ENCODE measurements around the gene LRRK1. TPM values are rescaled to one million over a fixed set of nuclear protein-coding genes. Genes with fewer than 3 reads are reported as not detected.

Gene LRRK1
- total RNA-seq, 1 donor from 2014 or later, result 105 TPM

DNA sequence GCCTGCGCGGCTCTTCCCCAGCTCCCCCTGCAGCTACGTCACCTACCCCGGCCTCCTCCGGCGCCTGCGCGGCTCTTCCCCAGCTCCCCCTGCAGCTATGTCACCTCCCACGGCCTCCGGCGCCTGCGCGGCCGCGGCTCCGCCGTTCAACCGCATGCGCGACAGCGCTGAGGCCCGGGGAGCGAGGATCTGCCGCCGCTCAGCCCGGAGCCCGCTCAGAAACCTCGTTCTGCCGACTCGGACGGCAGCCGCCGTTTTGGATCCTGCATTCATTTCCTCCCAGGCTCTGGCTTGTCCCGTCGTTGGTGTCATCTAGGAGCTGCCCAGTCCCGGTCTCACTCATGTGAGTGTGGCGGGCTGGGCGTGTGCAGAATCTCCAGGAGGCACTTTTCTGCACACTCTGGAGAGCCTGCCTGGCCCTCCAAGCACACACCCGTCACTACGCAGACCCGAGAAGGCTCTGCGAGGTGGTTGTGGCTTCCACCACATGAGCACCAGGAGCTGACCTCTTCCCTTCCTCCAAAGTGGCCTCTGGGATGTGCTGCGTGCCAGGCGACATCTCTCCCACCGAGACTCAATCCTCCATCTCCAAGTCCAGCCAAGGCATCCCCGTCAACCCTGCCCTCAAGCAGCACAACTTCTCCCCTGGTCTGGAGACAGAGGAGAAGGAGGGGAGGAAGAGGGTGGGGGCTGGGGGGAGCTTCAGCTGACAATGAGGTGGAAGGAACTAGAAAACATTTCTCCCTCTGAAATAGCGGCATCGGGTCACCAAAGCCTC is 167.4 kb downstream of the LRRK1 start:
- intact Hi-C loops (cut with DNase I), result no loop called here
- H3K36me3 ChIP-seq, result no peaks in the 10 kb centered on the region
- no peaks in the 10 kb centered on the region for H3K27me3 ChIP-seq
- TF ChIP-seq, protein P1, sequence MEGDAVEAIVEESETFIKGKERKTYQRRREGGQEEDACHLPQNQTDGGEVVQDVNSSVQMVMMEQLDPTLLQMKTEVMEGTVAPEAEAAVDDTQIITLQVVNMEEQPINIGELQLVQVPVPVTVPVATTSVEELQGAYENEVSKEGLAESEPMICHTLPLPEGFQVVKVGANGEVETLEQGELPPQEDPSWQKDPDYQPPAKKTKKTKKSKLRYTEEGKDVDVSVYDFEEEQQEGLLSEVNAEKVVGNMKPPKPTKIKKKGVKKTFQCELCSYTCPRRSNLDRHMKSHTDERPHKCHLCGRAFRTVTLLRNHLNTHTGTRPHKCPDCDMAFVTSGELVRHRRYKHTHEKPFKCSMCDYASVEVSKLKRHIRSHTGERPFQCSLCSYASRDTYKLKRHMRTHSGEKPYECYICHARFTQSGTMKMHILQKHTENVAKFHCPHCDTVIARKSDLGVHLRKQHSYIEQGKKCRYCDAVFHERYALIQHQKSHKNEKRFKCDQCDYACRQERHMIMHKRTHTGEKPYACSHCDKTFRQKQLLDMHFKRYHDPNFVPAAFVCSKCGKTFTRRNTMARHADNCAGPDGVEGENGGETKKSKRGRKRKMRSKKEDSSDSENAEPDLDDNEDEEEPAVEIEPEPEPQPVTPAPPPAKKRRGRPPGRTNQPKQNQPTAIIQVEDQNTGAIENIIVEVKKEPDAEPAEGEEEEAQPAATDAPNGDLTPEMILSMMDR (IDR thresholded peaks at IDR 0.05), result no peak
- no peak for DNase-seq (ENCODE audit: low spot score in 2 of 2)
- H3K9me3 ChIP-seq, result no peaks in the 10 kb centered on the region
- no peak overlapping the region for H3K27ac ChIP-seq
- H3K4me3 ChIP-seq, result no peak overlapping the region
- H3K4me1 ChIP-seq, result peaks cover 0 to 10% of the 10 kb centered on the region in 2 donors

DNA sequence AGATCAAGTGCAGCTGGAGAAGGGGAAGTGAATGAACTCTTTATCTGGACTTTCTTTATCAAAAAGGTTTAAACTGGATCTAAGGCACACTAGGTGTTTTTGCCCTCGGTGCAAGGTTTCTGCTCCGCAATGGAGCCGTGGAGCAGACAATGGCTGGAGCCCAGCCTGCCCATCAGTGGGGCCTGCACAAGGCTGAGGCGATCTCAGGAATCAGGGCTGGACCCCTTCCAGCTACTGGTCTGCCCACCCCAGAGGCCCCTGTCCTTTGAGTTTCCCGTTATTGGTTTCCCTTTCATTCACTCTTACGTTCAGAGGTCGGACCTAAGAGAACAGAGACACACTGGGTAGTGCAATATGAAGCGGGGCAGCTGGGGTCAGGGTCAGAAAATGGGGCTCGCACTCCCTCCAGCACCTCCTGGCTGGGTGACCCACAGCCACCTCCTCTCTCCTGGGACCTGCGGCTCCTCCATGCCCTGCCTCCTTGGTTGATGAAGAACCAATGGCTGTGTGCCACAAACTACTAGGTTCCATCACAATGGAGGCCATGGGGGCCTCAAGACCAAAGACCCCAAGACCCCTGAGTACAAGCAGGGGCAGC is 168.1 kb downstream of the LRRK1 start:
- Histone ChIP-seq H3K4me1 (peaks cover 0 to 10% of the 10 kb centered on the region in 2 donors), H3K27ac (no peak overlapping the region), H3K27me3 (no peaks in the 10 kb centered on the region), H3K9me3 (no peaks in the 10 kb centered on the region), H3K4me3 (no peak overlapping the region), H3K36me3 (no peaks in the 10 kb centered on the region)
- DNase-seq (ENCODE audit: low spot score in 2 of 2), result no peak
- intact Hi-C loops (cut with DNase I), result no loop called here
- TF ChIP-seq, protein P1 (IDR thresholded peaks at IDR 0.05), result no peak

DNA sequence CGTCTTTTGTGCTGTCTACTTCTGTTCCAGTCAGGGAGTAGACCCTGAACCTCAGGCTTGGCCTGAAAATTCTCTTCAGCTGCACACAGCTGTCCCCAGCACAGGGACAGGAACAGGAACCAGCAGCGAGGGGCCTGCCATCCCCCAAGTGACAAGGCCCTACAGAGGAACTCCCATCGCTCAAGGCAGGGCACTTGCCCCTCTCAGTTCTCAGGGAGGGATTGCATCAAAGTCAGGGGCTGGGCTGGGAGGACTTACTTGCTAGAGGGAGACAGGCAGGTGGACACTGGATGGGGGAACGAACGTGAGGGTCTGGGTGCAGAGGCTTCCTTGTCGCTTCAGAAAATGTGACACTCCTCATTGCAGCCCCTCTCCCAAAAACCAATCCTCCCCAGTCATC is 169.1 kb downstream of the LRRK1 start:
- H3K4me3 ChIP-seq, result no peak overlapping the region
- peaks cover 0 to 10% of the 10 kb centered on the region in 2 donors for H3K4me1 ChIP-seq
- TF ChIP-seq, protein P1 (IDR thresholded peaks at IDR 0.05), result no peak
- H3K27me3 ChIP-seq, result no peaks in the 10 kb centered on the region
- intact Hi-C loops (cut with DNase I), result loop anchor here (1.0 kb wide), 2 partner anchors 164 to 170 kb away; partner anchors contain the start of gene CHSY1
- no peaks in the 10 kb centered on the region for H3K9me3 ChIP-seq
- no peak overlapping the region for H3K27ac ChIP-seq
- H3K36me3 ChIP-seq, result no peaks in the 10 kb centered on the region
- DNase-seq (ENCODE audit: low spot score in 2 of 2), result no peak

DNA sequence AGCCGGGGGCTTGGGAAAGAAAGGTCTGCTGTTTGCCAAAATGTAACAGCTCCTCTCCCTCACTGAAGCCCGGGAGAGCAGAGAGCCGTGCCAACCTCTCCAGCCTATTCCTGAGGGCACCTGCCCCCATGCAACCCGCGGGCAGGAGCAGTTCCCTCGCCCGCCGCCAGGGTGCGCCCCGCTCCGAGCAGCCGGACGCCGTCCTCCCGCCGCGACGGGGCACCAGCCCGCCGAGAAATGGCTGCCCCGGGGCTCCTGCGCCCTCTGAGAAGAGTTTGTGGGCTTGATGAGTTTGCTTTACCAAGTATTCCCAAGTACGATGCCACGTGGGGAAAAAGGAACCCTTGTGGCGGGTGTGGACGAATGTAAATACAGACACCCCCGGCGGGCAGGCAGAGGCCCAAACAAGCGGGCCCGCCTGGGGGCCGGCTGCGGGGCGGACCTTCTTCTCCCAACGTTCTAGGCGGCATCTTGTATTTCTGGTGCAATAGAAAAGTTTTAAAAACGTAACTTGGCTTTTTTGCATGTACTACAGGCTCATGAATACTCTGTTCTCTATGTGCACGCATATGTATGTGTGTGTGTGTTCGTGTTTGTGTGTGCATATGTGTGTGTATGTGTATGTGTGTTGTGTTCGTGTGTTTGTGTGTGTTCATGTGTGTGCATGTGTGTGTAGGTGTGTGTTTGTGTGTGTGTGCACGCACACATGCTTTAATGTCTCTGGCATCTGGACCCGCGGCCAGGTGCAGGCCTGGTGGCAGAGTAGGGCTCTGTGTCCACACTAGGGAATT is 169.8 kb downstream of the LRRK1 start:
- Histone ChIP-seq H3K9me3 (no peaks in the 10 kb centered on the region), H3K27ac (peak overlapping the region in 1 of 2 donors; percentile 34), H3K27me3 (no peaks in the 10 kb centered on the region), H3K36me3 (no peaks in the 10 kb centered on the region), H3K4me1 (peaks cover 0 to 10% of the 10 kb centered on the region in 2 donors), H3K4me3 (peak overlapping the region; percentile 31 to 57)
- peak in 1 of 2 donors; percentile 83 for DNase-seq (ENCODE audit: low spot score in 2 of 2)
- intact Hi-C loops (cut with DNase I), result loop anchor here (1.0 kb wide), 2 partner anchors 163 to 169 kb away; partner anchors contain the start of gene CHSY1
- TF ChIP-seq, protein P1 (IDR thresholded peaks at IDR 0.05), result peak; percentile 99 to 100 (median 100)

DNA sequence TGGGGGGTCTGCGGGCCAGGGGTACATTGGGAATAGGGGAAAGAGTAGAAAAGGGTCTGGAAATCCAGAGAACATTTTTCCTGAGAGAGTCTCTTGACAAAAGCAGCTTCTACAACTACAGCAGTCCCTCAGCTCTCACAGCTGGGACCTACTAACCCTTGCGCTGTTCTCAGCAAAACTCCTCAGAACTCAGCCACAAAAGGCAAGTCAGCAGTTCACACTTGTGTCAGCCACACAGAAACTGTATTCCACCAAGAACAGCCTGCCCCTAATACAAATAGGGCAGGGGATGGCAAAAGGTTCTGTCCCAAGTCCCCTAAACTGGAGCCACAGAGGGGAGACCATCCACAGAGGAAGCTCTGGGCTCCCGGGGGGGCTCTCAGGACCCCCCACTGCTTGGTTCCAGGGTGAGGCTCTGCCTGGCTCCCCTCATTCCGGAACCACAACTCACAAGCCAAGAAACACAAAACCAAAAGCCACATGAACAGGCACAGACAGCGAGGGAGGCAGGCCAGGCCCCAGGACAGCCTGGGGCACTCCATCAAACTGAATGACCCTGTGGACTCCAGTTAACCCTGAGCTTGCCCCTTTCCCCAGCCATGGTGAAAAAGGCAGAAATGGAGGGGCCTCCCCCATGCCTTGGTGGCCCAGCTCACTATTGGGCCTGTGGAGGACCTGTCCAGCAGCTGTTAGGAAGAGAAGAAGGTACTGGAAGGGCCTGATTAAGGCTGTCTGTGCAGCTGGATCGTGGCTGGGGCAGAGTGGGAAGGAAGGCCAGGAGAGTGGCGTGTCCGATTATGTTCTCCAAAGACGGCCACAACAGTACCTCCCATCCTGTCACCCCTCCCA is 170.6 kb downstream of the LRRK1 start:
- Histone ChIP-seq H3K27me3 (no peaks in the 10 kb centered on the region), H3K9me3 (no peaks in the 10 kb centered on the region), H3K4me1 (peaks cover 0 to 10% of the 10 kb centered on the region in 2 donors), H3K36me3 (no peaks in the 10 kb centered on the region), H3K27ac (peak overlapping the region; percentile 16 to 34), H3K4me3 (no peak overlapping the region)
- intact Hi-C loops (cut with DNase I), result loop anchor here (5.0 kb wide), 1 partner anchor 73 kb away; no protein-coding TSS in a partner anchor
- DNase-seq (ENCODE audit: low spot score in 2 of 2), result no peak
- TF ChIP-seq, protein P1 (IDR thresholded peaks at IDR 0.05), result no peak
